SK-N-SH (cell line): ENCODE results near the gene CMC2.

Experiments
- CHD2 ChIP-seq: fragments of 150-350 bp; IDR thresholded peaks from 2 replicates; pipeline ENCODE4 v1.6.1; 2018; ENCODE audit warnings: low read length; ENCODE audit not compliant: partially characterized antibody
- EZH2phosphoT487 ChIP-seq: fragments of 200-600 bp; sonication (generic); IDR thresholded peaks from 2 replicates; pipeline ENCODE4 v1.6.1; 2017; ENCODE audit warnings: low read depth, mixed run types, mild to moderate bottlenecking, antibody characterized with exemption, moderate library complexity, borderline replicate concordance
- FOSL2 ChIP-seq: IDR thresholded peaks from 2 replicates; pipeline ENCODE4 v1.4.0; 2012; ENCODE audit warnings: low read depth, mild to moderate bottlenecking, moderate library complexity, borderline replicate concordance
- MXI1 ChIP-seq: IDR thresholded peaks from 2 replicates; pipeline ENCODE4 v1.6.1; 2012; ENCODE audit warnings: mild to moderate bottlenecking, low read depth, low read length, improper control_type of control experiment
- RFX5 ChIP-seq: IDR thresholded peaks from 2 replicates; pipeline ENCODE4 v1.6.1; 2012; ENCODE audit warnings: mild to moderate bottlenecking, improper control_type of control experiment, low read length
- TF ChIP-seq, protein P1 (sequence below): fragments of 200-600 bp; sonication (generic); IDR thresholded peaks from 2 replicates; pipeline ENCODE4 v1.6.1; 2017; ENCODE audit warnings: antibody characterized with exemption, mild to moderate bottlenecking, moderate library complexity

DNA sequence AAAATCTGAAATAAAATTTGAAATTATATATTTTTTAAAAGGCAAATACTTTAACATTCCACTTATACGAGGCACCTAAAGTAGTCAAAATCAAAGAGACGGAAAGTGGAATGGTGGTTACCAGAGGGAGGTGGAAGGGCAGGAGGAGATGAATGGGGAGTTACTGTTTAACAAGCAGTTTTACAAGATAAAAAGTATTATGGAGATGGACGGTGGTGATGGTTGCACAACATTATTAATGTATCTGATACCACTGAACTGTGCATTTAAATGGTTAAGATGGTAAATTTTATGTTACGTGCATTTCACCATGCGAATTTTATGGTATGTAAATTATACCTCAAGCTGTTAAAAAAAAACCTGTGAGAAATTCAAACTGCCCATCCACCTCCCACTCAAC, 5.4 kb downstream of the CMC2 start:
- no peak for TF ChIP-seq RFX5
- TF ChIP-seq, protein P1, sequence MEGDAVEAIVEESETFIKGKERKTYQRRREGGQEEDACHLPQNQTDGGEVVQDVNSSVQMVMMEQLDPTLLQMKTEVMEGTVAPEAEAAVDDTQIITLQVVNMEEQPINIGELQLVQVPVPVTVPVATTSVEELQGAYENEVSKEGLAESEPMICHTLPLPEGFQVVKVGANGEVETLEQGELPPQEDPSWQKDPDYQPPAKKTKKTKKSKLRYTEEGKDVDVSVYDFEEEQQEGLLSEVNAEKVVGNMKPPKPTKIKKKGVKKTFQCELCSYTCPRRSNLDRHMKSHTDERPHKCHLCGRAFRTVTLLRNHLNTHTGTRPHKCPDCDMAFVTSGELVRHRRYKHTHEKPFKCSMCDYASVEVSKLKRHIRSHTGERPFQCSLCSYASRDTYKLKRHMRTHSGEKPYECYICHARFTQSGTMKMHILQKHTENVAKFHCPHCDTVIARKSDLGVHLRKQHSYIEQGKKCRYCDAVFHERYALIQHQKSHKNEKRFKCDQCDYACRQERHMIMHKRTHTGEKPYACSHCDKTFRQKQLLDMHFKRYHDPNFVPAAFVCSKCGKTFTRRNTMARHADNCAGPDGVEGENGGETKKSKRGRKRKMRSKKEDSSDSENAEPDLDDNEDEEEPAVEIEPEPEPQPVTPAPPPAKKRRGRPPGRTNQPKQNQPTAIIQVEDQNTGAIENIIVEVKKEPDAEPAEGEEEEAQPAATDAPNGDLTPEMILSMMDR = no peak
- TF ChIP-seq FOSL2 = no peak
- no peak for TF ChIP-seq MXI1
- no peak for TF ChIP-seq EZH2phosphoT487
- TF ChIP-seq CHD2 = no peak
